Activated CD8-positive, alpha-beta memory T cell treated with anti-CD3 and anti-CD28 coated beads for 1 hour (primary cell): ENCODE data around the gene IQSEC3.

Experiments
- DNase-seq, 2 donors: peaks; one replicate each; pipeline ENCODE4 v3.0.0-alpha.2; 2020; ENCODE audit warnings: low read depth in 1 of 2; ENCODE audit errors: extremely low read depth in 1 of 2

Gene IQSEC3

DNA sequence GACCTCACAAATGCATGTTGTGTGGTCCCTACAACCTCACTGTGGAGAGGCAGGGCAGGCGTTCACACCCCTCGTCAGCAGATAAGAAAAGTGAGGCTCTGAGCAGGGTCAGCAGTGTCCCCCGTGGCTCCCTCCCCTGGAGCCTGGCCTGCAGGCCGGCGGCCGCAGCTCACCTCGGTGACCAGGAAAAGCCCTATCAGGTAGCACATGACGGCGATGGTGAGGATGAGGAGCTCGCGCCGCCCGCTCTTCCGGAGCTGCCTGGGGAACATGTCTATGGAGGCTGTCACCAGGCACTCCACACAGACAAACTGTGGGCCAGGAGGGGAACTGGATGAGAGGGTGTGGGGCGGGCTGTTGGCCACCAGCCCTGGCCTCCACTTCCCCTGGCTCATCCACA lies 129.4 kb downstream of the IQSEC3 start:
- DNase-seq, result no peak

DNA sequence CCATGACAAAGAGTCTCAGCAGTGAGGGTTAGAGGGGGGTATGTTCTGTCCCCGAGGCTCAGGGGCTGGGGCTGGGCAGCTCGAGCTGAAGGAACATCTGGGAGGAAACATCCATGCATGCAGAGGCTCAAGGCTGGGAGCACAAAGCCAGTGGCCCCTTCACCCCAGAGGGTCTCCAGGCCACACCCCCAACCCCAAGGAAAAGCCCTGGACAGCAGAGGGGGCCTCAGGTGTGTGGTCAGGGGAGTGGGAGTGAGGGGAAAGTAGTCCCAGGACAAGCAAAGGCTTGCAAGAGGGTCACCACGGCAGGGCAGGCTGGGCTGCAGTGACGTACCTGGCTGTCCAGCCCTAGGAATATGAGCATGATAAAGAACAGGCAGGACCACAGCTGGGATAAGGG lies 129.9 kb downstream of the IQSEC3 start:
- no peak for DNase-seq

DNA sequence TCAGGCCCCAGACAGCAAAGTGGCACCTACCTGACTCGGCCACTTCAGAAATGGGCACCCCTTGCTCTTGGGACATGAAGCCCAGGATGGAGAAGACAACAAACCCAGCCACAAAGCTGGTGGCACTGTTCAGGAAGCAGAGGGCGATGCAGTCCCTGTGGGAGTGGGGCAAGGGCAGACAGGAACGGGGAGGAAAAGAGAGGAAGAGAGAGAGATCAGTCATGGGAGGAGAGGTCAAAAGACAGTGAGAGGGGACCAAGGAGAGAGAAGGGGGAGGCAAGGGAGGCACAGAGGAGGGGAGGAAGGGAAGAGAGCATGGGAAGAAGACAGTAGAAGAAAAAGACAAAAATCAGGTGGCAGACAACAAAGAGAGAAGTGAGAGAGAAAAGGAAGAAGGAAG lies 130.8 kb downstream of the IQSEC3 start:
- DNase-seq, result no peak

DNA sequence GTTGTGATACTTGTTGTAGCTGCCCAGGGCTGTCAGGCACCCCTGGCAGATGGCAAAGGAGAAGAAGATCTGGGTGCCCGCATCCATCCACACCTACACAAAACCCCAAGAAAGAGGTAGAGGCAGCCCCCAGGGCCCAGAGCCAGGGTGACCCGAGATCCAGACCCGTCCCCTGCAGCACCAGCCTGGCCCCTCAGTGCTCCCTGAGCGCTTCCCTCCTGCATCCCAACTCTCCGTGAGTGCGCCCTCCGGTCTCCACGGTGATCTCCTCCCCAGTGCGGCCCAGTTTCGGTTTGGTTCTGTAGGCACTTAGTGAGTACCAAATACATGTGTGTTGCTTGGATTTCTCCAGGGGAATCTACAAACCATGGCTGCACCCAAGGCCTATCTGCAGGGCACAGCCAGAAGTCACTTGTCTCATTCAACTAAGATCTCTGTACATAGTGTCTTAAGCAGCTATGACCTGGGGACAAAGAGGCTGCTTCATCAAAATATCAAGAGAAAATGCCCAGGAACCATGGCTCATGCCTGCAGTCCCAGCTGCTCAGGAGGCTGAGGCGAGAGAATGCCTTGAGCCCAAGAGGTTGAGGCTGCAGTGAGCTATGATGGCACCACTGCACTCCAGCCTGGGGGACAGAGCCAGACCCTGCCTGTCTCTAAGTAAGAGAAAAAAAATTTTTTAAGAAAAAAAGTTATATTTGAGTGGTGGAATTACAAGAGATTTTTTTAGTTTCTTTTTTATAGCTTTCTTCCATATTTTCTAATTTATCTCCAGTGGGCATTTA lies 131.5 kb downstream of the IQSEC3 start:
- DNase-seq, result no peak

DNA sequence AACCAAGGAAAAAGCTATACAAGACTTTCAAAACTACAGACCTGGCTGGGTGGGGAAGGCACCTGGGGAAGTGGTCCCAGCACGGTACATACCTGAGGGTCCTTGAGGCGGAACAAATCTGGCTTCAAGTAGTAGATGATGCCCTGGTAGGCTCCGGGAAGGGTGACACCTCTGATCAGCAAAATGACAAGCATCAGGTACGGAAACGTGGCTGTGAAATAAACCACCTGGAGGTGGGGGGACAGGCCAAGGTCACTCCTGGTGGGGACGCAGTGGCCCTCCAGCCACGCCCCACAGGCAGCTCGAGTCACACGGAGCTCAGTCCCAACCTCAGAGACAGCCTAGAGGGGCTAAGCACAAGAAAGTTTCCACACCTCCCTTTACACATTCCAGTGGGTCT lies 132.1 kb downstream of the IQSEC3 start:
- DNase-seq, result no peak

DNA sequence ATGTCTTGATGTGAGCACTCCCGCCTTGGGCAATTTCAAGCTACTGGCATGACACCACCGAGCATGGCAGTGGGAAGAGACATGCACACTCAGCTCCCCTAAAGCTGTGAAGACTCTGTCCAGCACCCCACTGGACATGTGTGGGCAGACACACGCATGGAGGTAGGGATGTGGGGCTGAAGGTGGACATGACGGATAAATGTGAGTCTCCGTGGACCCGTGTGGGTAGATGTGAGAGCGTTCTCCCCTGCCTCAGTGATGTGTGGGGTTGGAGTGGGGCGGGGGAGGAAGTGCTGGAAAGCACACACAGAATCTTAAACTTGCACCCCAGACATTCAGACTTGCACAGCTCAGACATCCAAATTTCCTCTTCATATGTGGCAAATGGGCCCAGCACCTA lies 134.8 kb downstream of the IQSEC3 start:
- no peak for DNase-seq

DNA sequence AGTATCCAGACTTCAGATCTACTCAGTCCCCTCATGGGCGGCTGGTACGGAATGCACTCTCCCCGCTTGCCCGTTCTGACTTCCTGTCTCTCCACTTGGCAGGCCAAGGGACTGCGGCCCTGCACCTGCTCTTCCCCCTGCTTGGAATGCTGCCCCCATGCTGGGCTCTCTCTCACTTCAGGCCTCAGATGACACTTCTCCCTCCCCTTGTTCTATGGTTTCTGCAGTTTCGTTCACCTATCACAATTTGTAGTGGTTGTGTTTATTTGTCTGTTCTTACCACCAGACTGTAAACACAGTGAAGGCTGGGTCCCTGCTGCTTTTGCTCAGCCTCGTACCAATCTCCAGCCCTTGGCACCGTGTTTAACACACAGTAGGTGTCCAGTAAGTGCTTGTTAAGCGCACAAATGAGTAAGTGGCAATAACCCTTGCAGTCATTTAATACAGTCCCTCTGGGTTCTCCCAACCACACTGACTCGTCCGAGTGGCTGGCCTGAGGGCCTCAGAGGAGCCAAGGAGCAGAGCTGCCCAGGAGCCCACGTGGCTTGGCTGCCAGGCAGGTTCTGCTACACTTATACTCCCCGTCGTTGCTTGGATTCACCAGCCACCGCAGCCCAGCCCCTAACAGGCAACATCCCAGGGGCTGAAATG lies 135.6 kb downstream of the IQSEC3 start:
- DNase-seq, result no peak

DNA sequence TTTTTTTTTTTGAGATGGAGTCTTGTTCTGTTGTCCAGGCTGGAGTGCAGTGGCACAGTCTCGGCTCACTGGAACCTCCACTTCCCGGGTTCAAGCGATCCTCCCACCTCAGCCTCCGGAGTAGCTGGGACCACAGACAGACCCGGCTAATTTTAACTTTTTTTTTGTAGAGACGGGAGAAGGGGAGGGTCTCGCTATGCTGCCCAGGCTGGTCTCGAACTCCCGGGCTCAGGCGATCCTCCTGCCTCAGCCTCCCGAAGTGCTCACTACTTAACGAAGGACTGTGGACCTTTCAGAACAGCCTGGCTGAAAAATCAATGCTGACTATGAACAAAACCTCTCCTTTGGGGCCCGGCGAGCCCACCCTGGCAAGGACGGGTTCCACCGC lies 136.5 kb downstream of the IQSEC3 start:
- DNase-seq, result no peak

DNA sequence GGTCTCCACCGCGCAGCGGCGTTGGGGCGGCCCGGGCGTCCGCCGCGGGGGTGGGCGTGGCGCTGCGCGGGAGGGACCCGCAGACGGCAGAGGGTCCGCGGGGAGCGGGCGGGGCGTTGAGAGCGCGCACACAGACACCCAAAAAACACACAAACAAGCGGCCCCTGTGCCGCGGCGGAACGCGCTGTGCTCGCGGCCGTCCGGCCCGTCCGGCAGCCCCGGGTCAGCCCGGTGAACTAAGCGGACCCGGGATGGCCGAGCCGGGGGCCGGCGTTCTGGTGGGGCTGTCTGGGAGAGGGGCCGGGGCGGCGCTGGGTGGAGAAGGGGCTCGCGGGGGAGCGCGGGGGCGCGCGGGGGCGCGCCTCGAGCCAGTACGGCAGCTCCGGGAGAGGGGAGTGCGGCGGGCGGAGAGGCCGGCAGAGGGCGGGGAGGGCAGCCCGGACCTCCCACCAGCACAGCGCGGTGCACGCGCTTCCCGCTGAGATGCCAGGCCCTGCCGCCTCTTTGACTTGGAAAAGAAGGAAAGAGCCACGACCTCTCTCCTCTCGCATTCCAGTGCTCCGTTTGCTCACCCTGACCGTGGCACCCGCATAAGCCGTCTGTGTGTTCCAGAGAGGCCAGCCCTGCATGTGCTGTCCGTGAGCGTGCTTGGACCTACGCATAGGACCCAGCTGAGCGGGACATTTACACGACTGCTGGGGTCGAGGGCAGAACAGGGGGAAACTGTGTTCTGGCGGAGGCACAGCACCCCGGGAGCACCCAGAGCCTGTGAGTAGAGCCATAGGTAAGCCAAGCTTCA lies 137.1 kb downstream of the IQSEC3 start:
- no peak for DNase-seq

DNA sequence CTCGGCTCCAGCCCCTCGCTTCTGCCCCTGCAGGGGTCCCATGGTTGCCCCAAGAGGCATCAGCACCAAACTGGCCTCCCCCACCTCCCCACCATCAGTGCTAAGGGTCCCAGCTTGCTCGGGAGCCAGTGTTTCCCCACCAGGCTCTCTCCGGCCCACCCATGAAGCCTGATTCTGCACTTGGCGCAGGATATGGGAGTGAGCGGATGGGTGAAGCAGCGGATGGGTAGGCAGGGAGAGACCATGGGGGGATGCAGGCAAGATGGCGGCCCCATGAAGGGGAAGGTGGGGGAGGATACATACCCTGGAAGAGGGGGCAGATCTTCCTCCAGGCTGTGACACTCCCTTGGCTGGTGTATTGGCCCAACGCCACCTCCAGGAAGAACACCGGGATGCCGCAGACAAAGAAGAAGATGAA lies 137.7 kb downstream of the IQSEC3 start:
- no peak for DNase-seq

DNA sequence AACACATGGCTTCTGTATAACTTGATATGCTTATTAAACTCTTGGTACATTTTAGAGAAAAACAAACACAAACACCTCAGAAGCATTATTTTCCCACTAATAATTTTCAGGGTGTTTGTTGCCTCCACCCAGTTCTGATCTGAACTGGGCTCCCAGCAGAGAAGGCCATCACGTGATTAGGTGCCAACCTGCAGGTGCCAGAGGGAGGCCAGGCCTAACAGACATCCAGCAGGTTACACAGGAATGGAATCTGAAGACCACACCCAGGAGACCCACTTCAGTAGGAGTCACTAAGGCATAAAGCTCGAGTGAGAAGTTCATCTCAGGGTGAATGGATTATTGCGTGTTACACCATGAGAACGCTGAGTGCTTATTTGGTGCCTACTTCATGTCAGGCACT lies 138.5 kb downstream of the IQSEC3 start:
- DNase-seq, result no peak

DNA sequence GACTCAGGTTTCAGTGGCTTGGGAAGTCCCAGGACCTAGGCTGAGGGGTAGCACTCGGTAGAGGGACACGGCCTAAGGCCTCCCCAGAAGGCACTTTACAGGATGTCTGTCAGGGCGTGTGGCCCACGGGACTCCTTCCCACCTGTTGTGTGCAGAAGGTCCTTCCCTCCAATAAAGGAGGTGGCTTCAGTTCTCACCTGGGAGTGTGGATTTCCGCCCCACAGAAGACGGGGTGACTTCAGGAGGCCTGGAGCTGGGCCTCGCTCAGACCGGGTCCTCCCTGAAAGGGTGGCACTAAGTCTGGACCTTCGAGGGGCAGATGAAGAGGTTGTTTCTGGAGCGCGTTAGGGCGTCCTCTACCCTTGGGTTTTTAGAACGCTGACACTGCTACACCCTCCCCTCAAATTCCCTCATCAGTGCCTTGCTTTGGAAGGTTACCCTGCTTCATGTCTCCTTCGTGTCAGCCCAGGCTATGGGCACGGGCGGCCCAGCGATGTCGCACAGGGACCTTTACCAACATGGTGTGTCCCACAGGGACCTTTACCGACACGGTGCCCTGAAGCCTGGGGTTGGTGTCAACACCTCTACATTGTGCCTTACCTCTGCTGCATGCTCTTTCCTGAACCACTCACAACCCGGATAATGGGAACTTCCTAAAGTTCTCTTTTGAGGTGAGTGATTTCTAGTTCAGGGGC lies 140.3 kb downstream of the IQSEC3 start:
- no peak for DNase-seq

DNA sequence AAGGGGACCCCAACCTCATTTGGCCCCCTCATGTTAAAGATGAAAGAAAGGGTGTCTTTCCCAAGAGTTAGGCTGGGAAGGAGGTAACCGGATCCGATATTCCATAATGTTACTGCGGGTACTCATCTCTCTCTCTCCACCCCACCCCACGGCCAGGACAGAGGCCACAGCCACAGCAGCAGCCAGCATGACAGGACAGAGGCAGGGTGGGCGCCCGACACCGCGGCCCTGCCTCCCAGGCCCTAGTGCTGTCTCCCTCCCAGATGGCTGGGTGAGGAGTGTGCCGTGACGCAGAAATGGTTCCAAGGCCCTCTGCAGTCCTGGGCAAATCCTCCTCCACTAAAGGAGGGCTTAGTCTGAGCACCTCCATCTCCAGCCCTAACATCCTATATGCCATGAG lies 141.2 kb downstream of the IQSEC3 start:
- no peak for DNase-seq

DNA sequence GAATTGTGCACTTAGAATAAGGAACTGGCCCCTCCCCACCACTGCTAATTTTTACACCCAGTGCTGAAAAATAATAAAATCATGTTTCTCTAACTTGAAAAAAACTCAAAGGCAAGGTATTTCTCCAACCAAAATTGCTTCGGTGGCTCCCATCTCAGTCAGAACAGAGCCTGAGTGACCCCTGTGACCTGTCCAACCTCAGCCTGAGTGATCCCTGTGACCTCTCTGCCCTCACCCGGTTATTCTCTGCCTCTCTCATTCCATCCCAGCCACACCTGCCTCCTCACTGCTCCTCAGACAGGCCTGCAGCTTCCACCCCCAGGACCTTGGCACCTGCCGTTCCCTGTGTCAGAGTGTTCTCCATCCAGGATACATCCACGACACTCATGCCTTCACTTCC lies 142.2 kb downstream of the IQSEC3 start:
- DNase-seq, result no peak

DNA sequence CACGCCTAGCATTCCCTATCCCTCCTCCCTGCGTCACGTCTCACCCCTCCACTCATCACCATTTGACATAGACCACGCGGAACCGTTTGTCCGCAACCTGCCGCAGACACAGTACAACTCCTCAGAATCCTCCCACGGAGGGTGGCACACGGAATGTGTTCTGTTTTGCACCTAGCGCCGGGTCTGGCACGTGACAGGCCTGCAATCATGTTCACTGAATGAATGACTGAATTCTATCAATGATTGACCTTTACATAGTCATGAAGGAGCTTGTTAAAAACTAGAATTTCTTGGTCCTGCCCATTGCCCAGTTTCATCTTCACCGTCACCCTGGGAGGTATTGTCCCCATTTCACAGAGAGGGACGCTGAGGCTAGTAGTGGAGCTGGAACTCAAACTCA lies 142.7 kb downstream of the IQSEC3 start:
- DNase-seq, result no peak

DNA sequence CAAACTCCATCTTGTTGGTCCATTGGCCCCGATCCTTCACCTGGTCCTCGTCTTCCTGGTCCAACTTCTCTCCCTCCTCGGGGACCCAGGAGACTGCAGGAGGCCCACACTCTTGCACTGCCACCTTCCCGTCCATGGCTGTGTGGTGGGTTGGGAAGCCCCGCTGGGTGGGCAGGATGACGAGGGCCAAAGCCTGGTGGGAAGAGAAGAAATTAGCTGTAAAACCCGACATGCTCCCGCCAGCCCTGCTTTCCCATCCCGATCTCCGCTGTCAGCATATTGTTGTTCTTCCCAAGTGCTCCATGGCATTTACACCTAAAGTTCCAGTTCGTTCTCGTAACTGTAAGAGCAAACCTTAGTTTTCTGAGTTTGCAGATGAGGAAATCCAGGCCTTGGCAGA lies 143.3 kb downstream of the IQSEC3 start:
- no peak for DNase-seq

DNA sequence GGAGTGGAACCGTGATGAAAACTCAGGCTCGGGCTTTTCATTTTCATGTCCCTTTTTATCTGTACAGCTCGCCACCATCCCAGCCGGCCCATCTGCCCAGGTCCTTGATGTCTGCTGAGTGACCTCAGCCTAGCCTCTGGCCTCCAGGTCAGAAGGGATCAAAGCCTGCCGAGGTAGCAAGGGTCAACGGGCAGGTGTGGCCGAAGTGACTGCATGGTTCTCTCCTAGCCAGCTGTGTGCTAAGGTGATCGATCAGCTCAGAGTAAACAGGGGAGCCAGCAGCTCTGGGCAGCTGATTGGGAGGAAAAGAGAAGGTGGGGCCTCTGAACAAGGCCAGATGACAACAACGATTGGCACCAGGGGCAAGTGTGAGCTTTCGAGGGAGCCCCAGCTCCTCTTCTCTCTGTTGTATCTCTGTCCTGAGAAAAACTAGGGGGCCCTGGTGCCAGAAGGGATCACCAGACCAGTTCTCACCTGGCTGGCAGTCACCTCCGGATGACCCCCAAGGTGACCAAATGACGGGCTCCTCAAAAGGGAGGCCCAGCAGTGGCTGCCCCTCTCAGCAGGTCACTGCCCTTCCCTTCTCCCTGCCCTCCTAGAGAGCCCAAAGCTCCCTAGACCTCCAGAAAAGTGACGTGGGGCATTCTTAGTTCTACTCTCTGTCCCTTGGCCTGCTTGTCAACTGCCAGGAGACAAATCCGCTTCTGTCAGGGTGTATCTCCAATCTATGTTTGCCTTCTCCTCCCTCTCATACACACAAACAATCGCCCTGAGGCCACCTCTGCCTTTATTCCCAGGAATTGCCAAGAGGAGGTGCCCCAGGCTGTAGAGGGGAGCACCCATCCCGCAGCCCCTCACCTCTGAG lies 143.9 kb downstream of the IQSEC3 start:
- no peak for DNase-seq

DNA sequence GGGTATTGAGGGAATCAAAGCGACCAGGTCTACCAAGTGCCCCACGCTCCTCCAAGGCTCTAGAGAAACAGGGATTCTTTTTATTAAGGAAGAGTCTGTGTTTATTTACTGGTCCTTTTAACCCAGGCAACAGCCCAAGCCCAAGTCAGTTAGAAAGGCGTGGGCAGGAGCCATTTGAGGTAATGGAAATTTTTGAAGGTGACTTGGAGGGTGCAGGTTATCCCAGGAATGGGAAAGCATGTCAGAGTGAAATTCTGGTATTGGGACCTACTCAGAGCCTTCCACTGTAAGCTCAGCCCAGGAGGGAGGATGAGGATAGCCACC lies 144.5 kb downstream of the IQSEC3 start:
- no peak for DNase-seq

DNA sequence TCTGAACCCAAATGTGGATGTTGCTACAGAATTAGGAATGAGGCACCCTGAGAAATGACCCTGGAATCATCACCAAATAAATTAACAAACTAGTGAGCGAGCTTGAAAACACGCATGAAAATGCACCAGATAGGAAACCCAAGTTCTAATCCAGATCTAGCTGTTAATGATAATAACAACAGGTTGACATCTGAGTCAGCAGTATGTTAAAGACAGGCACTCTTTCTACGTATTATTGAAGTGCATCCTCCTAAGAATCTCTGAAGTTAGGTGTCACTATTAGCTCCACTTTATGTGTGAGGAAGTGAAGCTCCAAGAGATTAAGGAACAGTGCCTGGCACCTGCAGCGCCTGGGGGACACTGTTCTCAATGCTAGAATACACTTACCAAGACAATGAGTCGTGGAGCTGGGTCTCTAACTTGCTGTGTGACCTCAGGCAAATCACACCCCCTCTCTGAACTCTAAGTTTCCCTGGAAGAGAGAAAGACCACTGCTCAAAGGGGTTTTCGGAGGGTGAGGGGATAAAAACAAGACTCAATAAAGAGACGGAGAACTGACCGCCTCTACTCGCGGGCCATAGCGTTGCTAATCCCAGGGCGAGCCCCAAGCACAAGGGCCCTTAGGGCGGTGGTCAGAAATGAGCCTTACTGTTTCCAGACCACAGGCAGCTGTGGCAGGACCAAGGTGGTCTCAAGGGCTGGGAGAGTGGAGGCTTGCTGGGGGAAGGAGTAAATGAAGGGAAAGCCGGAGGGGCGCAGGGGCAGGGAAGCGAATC lies 145.3 kb downstream of the IQSEC3 start:
- DNase-seq, result no peak

DNA sequence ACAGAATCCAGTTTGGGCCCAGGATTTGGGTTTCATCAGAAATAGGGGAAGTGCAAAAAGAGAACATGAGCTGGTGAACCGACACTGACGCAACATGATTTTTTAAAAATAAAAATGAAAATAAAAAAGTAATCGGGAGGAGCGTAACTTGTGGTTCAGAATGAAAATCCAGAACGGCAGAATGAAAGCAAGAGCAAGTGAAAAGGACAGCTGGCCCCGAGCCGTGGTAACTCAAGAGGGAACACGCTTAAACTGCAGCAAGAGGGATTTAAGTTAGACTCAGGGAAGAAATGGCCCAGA lies 145.8 kb downstream of the IQSEC3 start:
- no peak for DNase-seq
